ENCODE data around the gene RNF181.
"Not testable (repeated sequence)": the region's sequence is repeated elsewhere in the genome, so short reads cannot be mapped to it uniquely, and the experiment has no call there.

The RNF181 gene

GRCh38 chr2:85601771-85602475 is 6.4 kb downstream of the RNF181 start:
- Mint-ChIP-seq H3K4me1 (peaks cover 28% of the 10 kb centered on the region), H3K36me3 (ENCODE audit: insufficient read depth) (peaks cover 12% of the 10 kb centered on the region), H3K4me3 (peak overlapping the region; percentile 82), H3K9me3 (no peaks in the 10 kb centered on the region), H3K27ac (ENCODE audit: low read depth) (peak overlapping the region; percentile 87), H3K27me3 (no peaks in the 10 kb centered on the region)
- ATAC-seq (replicated peaks; ENCODE audit: extremely low read depth, poor library complexity, severe bottlenecking) (peak; percentile 1), DNase-seq (ENCODE audit: low spot score in 2 of 2) (no peak)

- Mint-ChIP-seq H3K27me3 (no peaks in the 10 kb centered on the region), H3K4me1 (peaks cover 25% of the 10 kb centered on the region), H3K27ac (ENCODE audit: low read depth) (peak within 1 kb of the TSS; percentile 87), H3K36me3 (ENCODE audit: insufficient read depth) (peaks cover 18% of the 10 kb centered on the region), H3K4me3 (peak within 1 kb of the TSS; percentile 82), H3K9me3 (no peaks in the 10 kb centered on the region)
- peak; percentile 93 for ATAC-seq (replicated peaks; ENCODE audit: extremely low read depth, poor library complexity, severe bottlenecking)
- DNase-seq (ENCODE audit: low spot score in 2 of 2), result peak; percentile 68
Measured at GRCh38 chr2:85602476-85603234, 7.1 kb downstream of the RNF181 start, which contains the start of gene TMEM150A. TSS of gene TMEM150A (minus strand) at chr2:85602698. CDS start at chr2:85601948, 750 bp downstream.

- ATAC-seq (replicated peaks; ENCODE audit: extremely low read depth, poor library complexity, severe bottlenecking); H3K27me3 Mint-ChIP-seq; DNase-seq (ENCODE audit: low spot score in 2 of 2); H3K9me3 Mint-ChIP-seq; H3K27ac Mint-ChIP-seq (ENCODE audit: low read depth); H3K4me3 Mint-ChIP-seq: not testable (repeated sequence)
- Mint-ChIP-seq H3K36me3 (ENCODE audit: insufficient read depth) (peaks cover 20% of the 10 kb centered on the region), H3K4me1 (peaks cover 33% of the 10 kb centered on the region)
Measured at GRCh38 chr2:85604133-85604444, 8.5 kb downstream of the RNF181 start.

GRCh38 chr2:85604568-85605339 is 9.2 kb downstream of the RNF181 start:
- DNase-seq (ENCODE audit: low spot score in 2 of 2) (no peak), ATAC-seq (replicated peaks; ENCODE audit: extremely low read depth, poor library complexity, severe bottlenecking) (no peak)
- Mint-ChIP-seq H3K27me3 (no peaks in the 10 kb centered on the region), H3K27ac (ENCODE audit: low read depth) (no peak overlapping the region), H3K4me3 (no peak overlapping the region), H3K4me1 (peaks cover 33% of the 10 kb centered on the region), H3K36me3 (ENCODE audit: insufficient read depth) (peaks cover 24% of the 10 kb centered on the region), H3K9me3 (no peaks in the 10 kb centered on the region)

GRCh38 chr2:85605406-85606115 is 10.0 kb downstream of the RNF181 start:
- no peak for ATAC-seq (replicated peaks; ENCODE audit: extremely low read depth, poor library complexity, severe bottlenecking)
- Mint-ChIP-seq H3K27ac (ENCODE audit: low read depth) (no peak overlapping the region), H3K36me3 (ENCODE audit: insufficient read depth) (peaks cover 27% of the 10 kb centered on the region)

GRCh38 chr2:85606116-85606455 is 10.5 kb downstream of the RNF181 start:
- no peak for DNase-seq (ENCODE audit: low spot score in 2 of 2)
- Mint-ChIP-seq H3K27ac (ENCODE audit: low read depth) (no peak overlapping the region), H3K4me1 (peaks cover 39% of the 10 kb centered on the region), H3K4me3 (no peak overlapping the region), H3K36me3 (ENCODE audit: insufficient read depth) (peaks cover 27% of the 10 kb centered on the region), H3K9me3 (no peaks in the 10 kb centered on the region), H3K27me3 (no peaks in the 10 kb centered on the region)
- no peak for ATAC-seq (replicated peaks; ENCODE audit: extremely low read depth, poor library complexity, severe bottlenecking)

More at GRCh38 chr2:85605406-85606115, 10.0 kb downstream of the RNF181 start:
- no peak for DNase-seq (ENCODE audit: low spot score in 2 of 2)
- Mint-ChIP-seq H3K4me3 (no peak overlapping the region), H3K27me3 (no peaks in the 10 kb centered on the region), H3K9me3 (no peaks in the 10 kb centered on the region), H3K4me1 (peaks cover 39% of the 10 kb centered on the region)

- no peaks in the 10 kb centered on the region for H3K27me3 Mint-ChIP-seq
- peak overlapping the region; percentile 77 for H3K27ac Mint-ChIP-seq (ENCODE audit: low read depth)
- H3K4me1 Mint-ChIP-seq, result peaks cover 37% of the 10 kb centered on the region
- no peaks in the 10 kb centered on the region for H3K9me3 Mint-ChIP-seq
- H3K36me3 Mint-ChIP-seq (ENCODE audit: insufficient read depth), result peaks cover 26% of the 10 kb centered on the region
- H3K4me3 Mint-ChIP-seq, result no peak overlapping the region
- DNase-seq (ENCODE audit: low spot score in 2 of 2) (no peak), ATAC-seq (replicated peaks; ENCODE audit: extremely low read depth, poor library complexity, severe bottlenecking) (no peak)
Measured at GRCh38 chr2:85607268-85608215, 12.0 kb downstream of the RNF181 start.

GRCh38 chr2:85611217-85611704 is 15.7 kb downstream of the RNF181 start:
- DNase-seq (ENCODE audit: low spot score in 2 of 2), result no peak
- Mint-ChIP-seq H3K27me3 (no peaks in the 10 kb centered on the region), H3K4me1 (peaks cover 29% of the 10 kb centered on the region), H3K36me3 (ENCODE audit: insufficient read depth) (peaks cover 29% of the 10 kb centered on the region), H3K4me3 (peak overlapping the region; percentile 96), H3K27ac (ENCODE audit: low read depth) (peak overlapping the region; percentile 45), H3K9me3 (no peaks in the 10 kb centered on the region)
- peak; percentile 7 for ATAC-seq (replicated peaks; ENCODE audit: extremely low read depth, poor library complexity, severe bottlenecking)

- Mint-ChIP-seq H3K27me3 (no peaks in the 10 kb centered on the region), H3K36me3 (ENCODE audit: insufficient read depth) (peaks cover 27% of the 10 kb centered on the region), H3K9me3 (no peaks in the 10 kb centered on the region), H3K4me1 (peaks cover 27% of the 10 kb centered on the region), H3K27ac (ENCODE audit: low read depth) (peak within 1 kb of the TSS; percentile 45), H3K4me3 (peak within 1 kb of the TSS; percentile 96)
- DNase-seq (ENCODE audit: low spot score in 2 of 2) (peak; percentile 62 to 69), ATAC-seq (replicated peaks; ENCODE audit: extremely low read depth, poor library complexity, severe bottlenecking) (peak; percentile 62)
Measured at GRCh38 chr2:85611705-85612587, 16.4 kb downstream of the RNF181 start, which contains the start of gene C2orf68. TSS of gene C2orf68 (minus strand) at chr2:85612066. CDS start at chr2:85611984, 82 bp downstream.

GRCh38 chr2:85613717-85614515 is 18.4 kb downstream of the RNF181 start:
- Mint-ChIP-seq H3K4me1 (peaks cover 26% of the 10 kb centered on the region), H3K4me3 (peak overlapping the region; percentile 41), H3K27ac (ENCODE audit: low read depth) (no peak overlapping the region), H3K27me3 (no peaks in the 10 kb centered on the region), H3K9me3 (no peaks in the 10 kb centered on the region), H3K36me3 (ENCODE audit: insufficient read depth) (peaks cover 19% of the 10 kb centered on the region)
- DNase-seq (ENCODE audit: low spot score in 2 of 2) (no peak), ATAC-seq (replicated peaks; ENCODE audit: extremely low read depth, poor library complexity, severe bottlenecking) (no peak)

All from central memory CD8-positive, alpha-beta T cell (primary cell).